ENCODE results near the gene PDE4B. TPM values are rescaled to one million over a fixed set of nuclear protein-coding genes. Genes with fewer than 3 reads are reported as not detected.

Gene PDE4B
- total and polyA plus RNA-seq, 9 of the 15 experiments (the other 6 are each of a cell fraction or from before 2014, with no cell fraction given), result 0.09 TPM; not detected in 8

DNA sequence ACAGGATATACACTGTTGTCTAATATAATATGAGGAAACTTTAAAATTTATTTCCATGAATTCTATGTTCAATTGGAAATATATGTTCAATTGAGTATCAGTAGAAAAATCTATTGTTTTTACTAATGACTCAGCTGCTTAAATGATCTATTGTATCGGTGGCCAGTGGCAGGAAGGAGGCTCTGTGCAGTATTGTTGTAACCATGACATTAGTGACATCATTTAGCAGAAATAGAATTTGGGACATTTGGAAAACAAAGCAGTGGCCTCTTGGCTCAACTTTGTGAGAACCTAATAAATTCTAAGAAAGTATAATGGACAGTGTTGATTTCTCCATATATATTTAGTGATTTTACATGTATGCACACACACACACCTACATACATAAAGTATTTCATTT is 257.4 kb downstream of the PDE4B start:
- no peaks in the 10 kb centered on the region for H3K27me3 ChIP-seq (ENCODE audit: control insufficient read depth in 2 of 2, insufficient read depth in 2 of 2, low read length in 2 of 2)
- intact Hi-C loops (cut with micrococcal nuclease), result no loop called here
- ChIA-PET CTCF (ENCODE audit: low intra/inter-chr PET ratio) (no interaction called here), POLR2A (no interaction called here)
- no peaks in the 10 kb centered on the region for H3K9me3 ChIP-seq (replicated peaks; ENCODE audit: control insufficient read depth, insufficient read depth, low read depth, low read length)
- no peak overlapping the region for H3K27ac ChIP-seq (ENCODE audit: extremely low read depth, low read depth, low read length)
- H3K9ac ChIP-seq (ENCODE audit: insufficient read depth in 1 of 2, low read depth in 2 of 2, low read length in 2 of 2), result no peak overlapping the region
- no peaks in the 10 kb centered on the region for H3K36me3 ChIP-seq (ENCODE audit: control insufficient read depth, insufficient read depth, low read length)
- H3K4me2 ChIP-seq (ENCODE audit: insufficient read depth, low read length), result no peak overlapping the region
- in situ Hi-C loops (cut with MboI), result no loop called here
- H3K4me1 ChIP-seq (replicated peaks in 1 of 2; ENCODE audit: control insufficient read depth in 2 of 2, insufficient read depth in 2 of 2, low read length in 2 of 2), result no peaks in the 10 kb centered on the region
- ATAC-seq (no peak), FAIRE-seq (no peak), DNase-seq (ENCODE audit: extremely low read depth in 1 of 4, low spot score in 3 of 4) (no peak)
- H3K9me1 ChIP-seq (ENCODE audit: control insufficient read depth, insufficient read depth, low read length), result no peaks in the 10 kb centered on the region
- BruUV-seq (replicated peaks), result no TSS peak
- 0% methylated on average over 1 of the region's 1 CpG for WGBS (ENCODE audit: insufficient coverage, low coverage, missing lambda C conversion rate)
- H3K4me3 ChIP-seq, result no peak overlapping the region
- H4K20me1 ChIP-seq (replicated peaks; ENCODE audit: control insufficient read depth, insufficient read depth, low read length), result no peaks in the 10 kb centered on the region
- no peaks in the 10 kb centered on the region for H3K79me2 ChIP-seq (ENCODE audit: control insufficient read depth, insufficient read depth, low read length)
- TF ChIP-seq, protein P1, sequence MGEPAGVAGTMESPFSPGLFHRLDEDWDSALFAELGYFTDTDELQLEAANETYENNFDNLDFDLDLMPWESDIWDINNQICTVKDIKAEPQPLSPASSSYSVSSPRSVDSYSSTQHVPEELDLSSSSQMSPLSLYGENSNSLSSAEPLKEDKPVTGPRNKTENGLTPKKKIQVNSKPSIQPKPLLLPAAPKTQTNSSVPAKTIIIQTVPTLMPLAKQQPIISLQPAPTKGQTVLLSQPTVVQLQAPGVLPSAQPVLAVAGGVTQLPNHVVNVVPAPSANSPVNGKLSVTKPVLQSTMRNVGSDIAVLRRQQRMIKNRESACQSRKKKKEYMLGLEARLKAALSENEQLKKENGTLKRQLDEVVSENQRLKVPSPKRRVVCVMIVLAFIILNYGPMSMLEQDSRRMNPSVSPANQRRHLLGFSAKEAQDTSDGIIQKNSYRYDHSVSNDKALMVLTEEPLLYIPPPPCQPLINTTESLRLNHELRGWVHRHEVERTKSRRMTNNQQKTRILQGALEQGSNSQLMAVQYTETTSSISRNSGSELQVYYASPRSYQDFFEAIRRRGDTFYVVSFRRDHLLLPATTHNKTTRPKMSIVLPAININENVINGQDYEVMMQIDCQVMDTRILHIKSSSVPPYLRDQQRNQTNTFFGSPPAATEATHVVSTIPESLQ (CRISPR knock-in tag; IDR thresholded peaks at IDR 0.05), result no peak
- TF ChIP-seq NR2F6 (CRISPR knock-in tag; IDR thresholded peaks at IDR 0.05) (no peak), RBM14 (IDR thresholded peaks at IDR 0.05; ENCODE audit: borderline replicate concordance, insufficient read depth, low read depth, low read length) (no peak), NONO (IDR thresholded peaks at IDR 0.05; ENCODE audit: low read depth in 2 of 2, low read length in 1 of 2) (no peak), HOXB6 (CRISPR knock-in tag; IDR thresholded peaks at IDR 0.05; ENCODE audit: borderline replicate concordance) (no peak), NCOR1 (IDR thresholded peaks at IDR 0.05) (no peak), FOXA1 (IDR thresholded peaks at IDR 0.05; ENCODE audit: borderline replicate concordance) (no peak), RBM39 (optimal IDR thresholded peaks at IDR 0.05; ENCODE audit: low read depth, low read length) (no peak), CHCHD3 (CRISPR knock-in tag; IDR thresholded peaks at IDR 0.05) (no peak), EWSR1 (IDR thresholded peaks at IDR 0.05; ENCODE audit: borderline replicate concordance, low read depth, partially characterized antibody) (no peak)
- TF ChIP-seq, protein P2, sequence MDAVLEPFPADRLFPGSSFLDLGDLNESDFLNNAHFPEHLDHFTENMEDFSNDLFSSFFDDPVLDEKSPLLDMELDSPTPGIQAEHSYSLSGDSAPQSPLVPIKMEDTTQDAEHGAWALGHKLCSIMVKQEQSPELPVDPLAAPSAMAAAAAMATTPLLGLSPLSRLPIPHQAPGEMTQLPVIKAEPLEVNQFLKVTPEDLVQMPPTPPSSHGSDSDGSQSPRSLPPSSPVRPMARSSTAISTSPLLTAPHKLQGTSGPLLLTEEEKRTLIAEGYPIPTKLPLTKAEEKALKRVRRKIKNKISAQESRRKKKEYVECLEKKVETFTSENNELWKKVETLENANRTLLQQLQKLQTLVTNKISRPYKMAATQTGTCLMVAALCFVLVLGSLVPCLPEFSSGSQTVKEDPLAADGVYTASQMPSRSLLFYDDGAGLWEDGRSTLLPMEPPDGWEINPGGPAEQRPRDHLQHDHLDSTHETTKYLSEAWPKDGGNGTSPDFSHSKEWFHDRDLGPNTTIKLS (IDR thresholded peaks at IDR 0.05; ENCODE audit: borderline replicate concordance, low read depth), result no peak
- TF ChIP-seq, protein P3, sequence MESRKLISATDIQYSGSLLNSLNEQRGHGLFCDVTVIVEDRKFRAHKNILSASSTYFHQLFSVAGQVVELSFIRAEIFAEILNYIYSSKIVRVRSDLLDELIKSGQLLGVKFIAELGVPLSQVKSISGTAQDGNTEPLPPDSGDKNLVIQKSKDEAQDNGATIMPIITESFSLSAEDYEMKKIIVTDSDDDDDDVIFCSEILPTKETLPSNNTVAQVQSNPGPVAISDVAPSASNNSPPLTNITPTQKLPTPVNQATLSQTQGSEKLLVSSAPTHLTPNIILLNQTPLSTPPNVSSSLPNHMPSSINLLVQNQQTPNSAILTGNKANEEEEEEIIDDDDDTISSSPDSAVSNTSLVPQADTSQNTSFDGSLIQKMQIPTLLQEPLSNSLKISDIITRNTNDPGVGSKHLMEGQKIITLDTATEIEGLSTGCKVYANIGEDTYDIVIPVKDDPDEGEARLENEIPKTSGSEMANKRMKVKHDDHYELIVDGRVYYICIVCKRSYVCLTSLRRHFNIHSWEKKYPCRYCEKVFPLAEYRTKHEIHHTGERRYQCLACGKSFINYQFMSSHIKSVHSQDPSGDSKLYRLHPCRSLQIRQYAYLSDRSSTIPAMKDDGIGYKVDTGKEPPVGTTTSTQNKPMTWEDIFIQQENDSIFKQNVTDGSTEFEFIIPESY (CRISPR knock-in tag; IDR thresholded peaks at IDR 0.05), result no peak
- TF ChIP-seq, protein P4, sequence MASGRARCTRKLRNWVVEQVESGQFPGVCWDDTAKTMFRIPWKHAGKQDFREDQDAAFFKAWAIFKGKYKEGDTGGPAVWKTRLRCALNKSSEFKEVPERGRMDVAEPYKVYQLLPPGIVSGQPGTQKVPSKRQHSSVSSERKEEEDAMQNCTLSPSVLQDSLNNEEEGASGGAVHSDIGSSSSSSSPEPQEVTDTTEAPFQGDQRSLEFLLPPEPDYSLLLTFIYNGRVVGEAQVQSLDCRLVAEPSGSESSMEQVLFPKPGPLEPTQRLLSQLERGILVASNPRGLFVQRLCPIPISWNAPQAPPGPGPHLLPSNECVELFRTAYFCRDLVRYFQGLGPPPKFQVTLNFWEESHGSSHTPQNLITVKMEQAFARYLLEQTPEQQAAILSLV (tag; IDR thresholded peaks at IDR 0.05), result no peak
- no peak overlapping the region for H2AFZ ChIP-seq (ENCODE audit: low read depth, low read length)
